Adrenal gland (tissue), 5 donors: ENCODE results near the gene QKI.

Experiments
- CTCF ChIP-seq, 6 experiments: fragments of 450-650 bp in 4 of 6; fragments of 200-600 bp in 2 of 6; sonication (generic) in 1 of 6; IDR thresholded peaks; 1 replicate in 5 of 6; 2 replicates in 1 of 6; pipeline versions ENCODE4 v1.5.1 to v1.8.0; 2016 to 2021; ENCODE audit warnings: antibody characterized with exemption in 6 of 6, mild to moderate bottlenecking in 2 of 6, moderate library complexity in 1 of 6
- POLR2A ChIP-seq, 2 donors: fragments of 450-650 bp; IDR thresholded peaks; one replicate each; pipeline ENCODE4 v1.6.1; 2017; ENCODE audit warnings: antibody characterized with exemption in 2 of 2, mild to moderate bottlenecking in 2 of 2, moderate library complexity in 1 of 2
- donor health status: DM: no; HTN: no; CAD: no.

GRCh38 chr6:163500105-163500504 is 85.6 kb downstream of the QKI start:
- TF ChIP-seq CTCF (IDR thresholded peaks at IDR 0.05), result no peak
- TF ChIP-seq POLR2A (IDR thresholded peaks at IDR 0.05), result no peak
